Neuron (in vitro differentiated cells): ENCODE measurements around the gene FBRS.

Experiments
- H2AFZ ChIP-seq: one replicate; pipeline ENCODE4 v1.6.1; 2013; ENCODE audit warnings: low read depth, mild to moderate bottlenecking, inconsistent platforms, low read length, moderate library complexity
- H3K27me3 ChIP-seq: one replicate; pipeline ENCODE4 v1.6.1; 2013; ENCODE audit warnings: low read length; ENCODE audit not compliant: insufficient read depth
- H3K36me3 ChIP-seq: one replicate; pipeline ENCODE4 v1.6.1; 2013; ENCODE audit warnings: low read length; ENCODE audit not compliant: insufficient read depth
- H3K4me1 ChIP-seq: one replicate; pipeline ENCODE4 v1.6.1; 2013; ENCODE audit warnings: low read length; ENCODE audit not compliant: insufficient read depth
- H3K4me3 ChIP-seq: 2 replicates; pipeline ENCODE4 v1.5.1; 2013; ENCODE audit warnings: mild to moderate bottlenecking, low read length, moderate library complexity
- H3K9me3 ChIP-seq: one replicate; pipeline ENCODE4 v1.6.1; 2013; ENCODE audit warnings: low read length

Gene FBRS

GRCh38 chr16:30657866-30658730 is at the start of gene FBRS:
Gene FBRS (plus strand): TSS chr16:30658431. CDS start chr16:30659519, 1,088 bp downstream.
- peaks cover 30% of the 10 kb centered on the region for H3K4me1 ChIP-seq
- H2AFZ ChIP-seq = peak within 1 kb of the TSS; percentile 0
- peak within 1 kb of the TSS; percentile 63 for H3K4me3 ChIP-seq
- H3K36me3 ChIP-seq = peaks cover 49% of the 10 kb centered on the region
- H3K9me3 ChIP-seq = no peaks in the 10 kb centered on the region
- no peaks in the 10 kb centered on the region for H3K27me3 ChIP-seq

- H3K9me3 ChIP-seq = no peaks in the 10 kb centered on the region
- peak overlapping the region; percentile 66 for H2AFZ ChIP-seq
- H3K27me3 ChIP-seq = no peaks in the 10 kb centered on the region
- peak overlapping the region; percentile 76 for H3K4me3 ChIP-seq
- peaks cover 37% of the 10 kb centered on the region for H3K36me3 ChIP-seq
- H3K4me1 ChIP-seq = peaks cover 9% of the 10 kb centered on the region
These were observed 49.0 kb upstream of the FBRS start for GRCh38 chr16:30609002-30609925.

- Histone ChIP-seq H3K9me3 (no peaks in the 10 kb centered on the region), H3K36me3 (peaks cover 27% of the 10 kb centered on the region), H3K4me3 (peak within 1 kb of the TSS; percentile 76), H3K4me1 (peaks cover 9% of the 10 kb centered on the region), H3K27me3 (no peaks in the 10 kb centered on the region), H2AFZ (peak within 1 kb of the TSS; percentile 66)
These were observed 48.0 kb upstream of the FBRS start, which contains the start of gene ZNF689 for GRCh38 chr16:30609926-30610839. Gene ZNF689 (minus strand): TSS chr16:30610389. CDS start chr16:30610041, 348 bp downstream.

GRCh38 chr16:30615358-30616091 is 42.7 kb upstream of the FBRS start:
- H3K4me3 ChIP-seq = no peak overlapping the region
- no peaks in the 10 kb centered on the region for H3K27me3 ChIP-seq
- no peak overlapping the region for H2AFZ ChIP-seq
- H3K4me1 ChIP-seq = peaks cover 2% of the 10 kb centered on the region
- H3K9me3 ChIP-seq = no peaks in the 10 kb centered on the region
- no peaks in the 10 kb centered on the region for H3K36me3 ChIP-seq

- Histone ChIP-seq H3K4me1 (peaks cover 15% of the 10 kb centered on the region), H3K27me3 (peaks cover 3% of the 10 kb centered on the region), H3K9me3 (peaks cover 2% of the 10 kb centered on the region), H3K36me3 (no peaks in the 10 kb centered on the region), H2AFZ (no peak overlapping the region), H3K4me3 (no peak overlapping the region)
These were observed 39.0 kb upstream of the FBRS start for GRCh38 chr16:30619202-30619601.

GRCh38 chr16:30619638-30620037 is 38.6 kb upstream of the FBRS start:
- Histone ChIP-seq H2AFZ (no peak overlapping the region), H3K36me3 (no peaks in the 10 kb centered on the region), H3K9me3 (peaks cover 2% of the 10 kb centered on the region), H3K4me3 (no peak overlapping the region), H3K27me3 (peaks cover 3% of the 10 kb centered on the region), H3K4me1 (peaks cover 15% of the 10 kb centered on the region)

GRCh38 chr16:30620169-30620568 is 38.1 kb upstream of the FBRS start:
- no peak overlapping the region for H2AFZ ChIP-seq
- no peak overlapping the region for H3K4me3 ChIP-seq
- H3K4me1 ChIP-seq = peaks cover 15% of the 10 kb centered on the region
- H3K9me3 ChIP-seq = peaks cover 2% of the 10 kb centered on the region
- H3K36me3 ChIP-seq = no peaks in the 10 kb centered on the region
- H3K27me3 ChIP-seq = peaks cover 3% of the 10 kb centered on the region

GRCh38 chr16:30621765-30622164 is 36.5 kb upstream of the FBRS start:
- peaks cover 15% of the 10 kb centered on the region for H3K4me1 ChIP-seq
- H3K4me3 ChIP-seq = no peak overlapping the region

GRCh38 chr16:30622455-30623032 is 35.7 kb upstream of the FBRS start:
- peaks cover 15% of the 10 kb centered on the region for H3K4me1 ChIP-seq
- peaks cover 3% of the 10 kb centered on the region for H3K27me3 ChIP-seq
- H3K9me3 ChIP-seq = peaks cover 2% of the 10 kb centered on the region
- no peak overlapping the region for H2AFZ ChIP-seq
- H3K4me3 ChIP-seq = no peak overlapping the region
- H3K36me3 ChIP-seq = no peaks in the 10 kb centered on the region

More at GRCh38 chr16:30621765-30622164, 36.5 kb upstream of the FBRS start:
- Histone ChIP-seq H3K36me3 (no peaks in the 10 kb centered on the region), H2AFZ (no peak overlapping the region), H3K27me3 (peaks cover 3% of the 10 kb centered on the region), H3K9me3 (peaks cover 2% of the 10 kb centered on the region)

- Histone ChIP-seq H3K4me1 (peaks cover 15% of the 10 kb centered on the region), H3K27me3 (peaks cover 3% of the 10 kb centered on the region), H3K4me3 (no peak overlapping the region), H2AFZ (no peak overlapping the region), H3K36me3 (no peaks in the 10 kb centered on the region), H3K9me3 (peaks cover 2% of the 10 kb centered on the region)
These were observed 34.5 kb upstream of the FBRS start for GRCh38 chr16:30623536-30624283.

GRCh38 chr16:30626236-30626635 is 32.0 kb upstream of the FBRS start:
- Histone ChIP-seq H2AFZ (no peak overlapping the region), H3K4me3 (no peak overlapping the region), H3K36me3 (no peaks in the 10 kb centered on the region), H3K27me3 (no peaks in the 10 kb centered on the region), H3K4me1 (peaks cover 13% of the 10 kb centered on the region), H3K9me3 (peaks cover 2% of the 10 kb centered on the region)
